ENCODE measurements around the gene SLC28A3. TPM values are rescaled to one million over a fixed set of nuclear protein-coding genes. Genes with fewer than 3 reads are reported as not detected.
A peak's percentile ranks its signal among the peaks of the same experiment; 100 is the strongest.

SLC28A3 gene
- total RNA-seq, 2 experiments from 2014 or later, result 0.06 to 0.11 TPM

DNA sequence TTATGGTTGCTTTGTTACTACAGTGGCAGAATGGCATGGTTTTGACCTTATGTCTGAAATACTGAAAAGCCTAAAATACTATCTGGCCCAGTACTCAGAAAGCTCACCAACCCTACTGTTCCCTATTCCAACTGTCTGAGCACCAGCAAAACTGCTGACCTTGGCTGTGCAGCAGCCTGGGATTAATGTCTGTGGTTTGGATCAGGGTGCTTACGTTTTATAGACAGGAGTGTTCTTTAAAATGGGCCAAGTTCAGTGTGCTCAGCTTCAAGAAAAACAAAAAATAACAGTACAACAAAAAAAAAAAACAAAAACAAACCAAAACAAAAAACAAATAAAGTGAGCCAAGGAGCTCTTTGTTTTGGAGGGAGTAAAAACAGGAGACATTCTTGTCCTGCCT lies 36.4 kb downstream of the SLC28A3 start:
- Mint-ChIP-seq H3K4me1 (peaks cover 6% of the 10 kb centered on the region), H3K9me3 (no peaks in the 10 kb centered on the region), H3K36me3 (no peaks in the 10 kb centered on the region), H3K4me3 (no peak overlapping the region), H3K27me3 (no peaks in the 10 kb centered on the region), H3K27ac (no peak overlapping the region)
- POLR2A ChIA-PET, result interaction anchor here (1.1 kb wide), 1 partner anchor 293 kb away, joined by 3 read pairs; no protein-coding TSS in a partner anchor
- DNase-seq (no peak), ATAC-seq (ENCODE audit: low read depth) (no peak)

DNA sequence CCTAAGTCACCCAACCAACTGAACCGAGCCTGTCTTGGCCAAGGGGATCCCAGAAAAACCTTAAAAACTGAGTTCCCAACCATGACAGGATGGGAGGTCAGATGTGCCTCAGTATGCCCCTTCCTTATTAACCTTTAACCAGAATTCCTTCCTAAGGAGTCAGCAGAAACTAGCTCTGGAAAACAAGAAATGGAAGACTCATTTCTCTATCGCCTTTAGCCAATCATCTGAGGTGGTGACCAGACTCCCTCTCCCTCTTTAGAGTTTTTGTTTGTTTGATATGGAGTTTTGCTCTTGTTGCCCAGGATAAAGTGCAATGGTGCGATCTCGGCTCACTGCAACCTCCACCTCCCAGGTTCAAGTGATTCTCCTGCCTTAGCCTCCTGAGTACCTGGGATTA lies 37.5 kb downstream of the SLC28A3 start:
- Mint-ChIP-seq H3K27ac (no peak overlapping the region), H3K36me3 (no peaks in the 10 kb centered on the region), H3K4me3 (no peak overlapping the region), H3K9me3 (no peaks in the 10 kb centered on the region), H3K27me3 (no peaks in the 10 kb centered on the region), H3K4me1 (peaks cover 6% of the 10 kb centered on the region)
- ATAC-seq (ENCODE audit: low read depth) (no peak), DNase-seq (no peak)
- POLR2A ChIA-PET, result interaction anchor here (2.1 kb wide), 1 partner anchor 9 kb away, joined by 4 read pairs; no protein-coding TSS in a partner anchor

DNA sequence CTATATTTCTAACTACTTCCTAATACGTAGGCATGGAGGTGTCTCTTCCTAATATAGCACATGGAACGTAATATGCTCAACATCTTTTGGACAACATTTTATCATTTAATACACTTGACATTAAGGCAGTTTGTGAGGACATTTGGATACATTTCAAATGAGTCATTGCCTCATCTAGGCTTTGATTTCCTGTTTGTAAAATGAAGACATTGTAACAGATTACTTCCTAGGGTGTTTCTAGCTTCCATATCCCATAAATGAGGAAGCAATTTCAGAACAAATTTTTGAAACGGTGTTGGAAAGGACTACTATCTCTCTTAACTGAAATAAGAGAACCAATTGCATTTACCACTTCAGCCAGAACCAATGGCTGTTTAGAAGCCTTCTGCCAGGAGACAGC lies 38.7 kb downstream of the SLC28A3 start:
- Mint-ChIP-seq H3K4me1 (peaks cover 12% of the 10 kb centered on the region), H3K36me3 (no peaks in the 10 kb centered on the region), H3K9me3 (no peaks in the 10 kb centered on the region), H3K27me3 (no peaks in the 10 kb centered on the region), H3K27ac (no peak overlapping the region), H3K4me3 (no peak overlapping the region)
- DNase-seq (no peak), ATAC-seq (ENCODE audit: low read depth) (no peak)
- POLR2A ChIA-PET, result interaction anchor here (2.1 kb wide), 1 partner anchor 8 kb away, joined by 4 read pairs; no protein-coding TSS in a partner anchor

DNA sequence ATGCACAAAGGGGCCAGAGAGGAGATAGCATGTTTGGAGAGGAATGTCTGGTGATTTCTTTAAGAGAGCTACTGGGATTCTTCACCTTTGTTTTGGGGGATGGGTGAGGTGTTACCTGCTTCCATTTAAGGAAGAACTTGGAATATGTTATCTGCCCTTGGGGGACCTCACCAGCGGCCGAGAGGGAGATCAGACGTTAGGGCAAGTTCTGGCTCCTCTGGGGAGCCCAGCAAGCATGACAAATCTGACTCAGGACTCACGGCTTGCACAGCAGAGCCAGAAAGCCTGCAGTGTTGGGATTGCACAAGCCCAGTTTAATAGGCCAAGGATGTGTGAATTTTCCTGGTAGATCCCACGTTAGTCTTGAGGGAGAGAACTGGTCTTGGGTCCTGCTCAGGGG lies 40.3 kb downstream of the SLC28A3 start:
- Mint-ChIP-seq H3K4me3 (no peak overlapping the region), H3K9me3 (no peaks in the 10 kb centered on the region), H3K27me3 (no peaks in the 10 kb centered on the region), H3K27ac (no peak overlapping the region), H3K4me1 (peaks cover 26% of the 10 kb centered on the region), H3K36me3 (no peaks in the 10 kb centered on the region)
- no peak for DNase-seq
- ATAC-seq (ENCODE audit: low read depth), result no peak
- POLR2A ChIA-PET, result interaction anchor here (1.1 kb wide), 1 partner anchor 9 kb away, joined by 3 read pairs; no protein-coding TSS in a partner anchor

DNA sequence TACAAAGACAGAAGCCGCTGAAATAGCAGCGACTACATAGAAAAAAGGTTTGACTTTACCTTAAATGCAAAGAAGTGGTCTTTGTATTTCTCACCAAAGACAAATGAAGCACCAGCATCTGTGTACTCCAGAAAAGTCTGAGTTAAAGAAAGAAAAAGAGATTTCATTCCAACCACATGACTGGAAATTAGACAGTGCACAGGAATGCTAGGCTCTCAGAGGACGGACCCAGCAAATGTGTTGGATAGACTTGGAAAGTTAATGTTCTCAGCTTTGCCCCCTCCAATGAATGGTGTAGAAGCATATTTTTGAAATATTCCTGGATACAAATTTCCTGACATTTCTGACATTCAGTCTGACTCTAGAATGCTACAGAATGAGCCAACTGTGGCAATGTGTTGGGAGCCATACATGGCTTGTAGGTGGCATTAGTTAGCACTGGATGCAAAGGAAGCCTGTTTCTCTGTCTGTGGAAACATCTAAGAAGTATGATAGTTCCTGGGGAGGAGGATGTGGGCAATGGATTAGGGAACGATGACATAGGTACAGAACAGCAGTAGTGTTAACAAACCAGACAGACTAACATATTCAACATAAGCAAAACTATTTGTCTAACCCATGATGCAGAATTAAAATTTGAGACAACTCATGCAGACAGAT lies 43.3 kb downstream of the SLC28A3 start:
- POLR2A ChIA-PET, result interaction anchor here (0.6 kb wide), 1 partner anchor 11 kb away, joined by 4 read pairs; no protein-coding TSS in a partner anchor
- Mint-ChIP-seq H3K36me3 (no peaks in the 10 kb centered on the region), H3K27ac (peak overlapping the region; percentile 32), H3K27me3 (no peaks in the 10 kb centered on the region), H3K4me1 (peaks cover 55% of the 10 kb centered on the region), H3K4me3 (no peak overlapping the region), H3K9me3 (no peaks in the 10 kb centered on the region)
- ATAC-seq (ENCODE audit: low read depth) (no peak), DNase-seq (no peak)

DNA sequence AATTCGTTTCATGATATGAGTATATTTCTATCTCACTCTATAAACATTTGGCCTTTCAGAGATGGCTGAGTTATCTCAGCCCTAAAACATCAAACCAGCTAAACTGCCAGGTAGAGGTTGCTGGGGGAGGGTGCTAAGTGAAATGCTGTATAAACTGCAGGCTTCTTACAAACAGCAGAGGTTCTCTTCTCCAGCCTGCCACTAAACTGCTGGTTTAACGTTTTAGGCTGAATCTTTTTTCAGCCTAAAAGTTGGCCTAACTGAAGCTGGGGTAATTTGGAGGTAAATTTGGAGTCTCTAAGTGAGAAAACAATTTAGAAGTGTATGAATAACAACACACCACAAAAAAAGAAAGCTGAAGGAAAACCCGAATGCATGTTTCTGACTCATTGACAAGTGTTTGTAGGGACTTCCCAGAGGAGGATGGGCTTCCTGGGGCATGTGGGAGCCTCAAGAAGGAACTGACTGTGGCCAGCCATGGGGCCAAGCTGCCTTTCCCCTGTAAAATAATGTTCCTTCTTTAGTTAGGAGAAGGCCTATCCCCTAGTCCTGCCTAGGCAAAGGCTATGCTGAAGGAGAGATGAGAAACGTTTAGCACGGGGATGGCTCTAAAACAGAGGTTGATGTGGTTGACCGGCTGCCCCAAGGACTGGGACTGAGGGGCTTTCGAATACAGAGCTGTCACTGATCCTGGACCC lies 44.3 kb downstream of the SLC28A3 start:
- peak; percentile 35 for ATAC-seq (ENCODE audit: low read depth)
- H3K4me3 Mint-ChIP-seq, result peak overlapping the region; percentile 56
- no peaks in the 10 kb centered on the region for H3K9me3 Mint-ChIP-seq
- H3K27me3 Mint-ChIP-seq, result no peaks in the 10 kb centered on the region
- POLR2A ChIA-PET, result interaction anchor here (0.6 to 1.4 kb wide), 8 partner anchors 10 to 589 kb away, joined by 3 to 5 read pairs (median 4); partner anchors contain the start of genes HNRNPK, RMI1 and UBQLN1
- no peaks in the 10 kb centered on the region for H3K36me3 Mint-ChIP-seq
- peaks cover 51% of the 10 kb centered on the region for H3K4me1 Mint-ChIP-seq
- peak overlapping the region; percentile 99 for H3K27ac Mint-ChIP-seq
- no peak for DNase-seq

DNA sequence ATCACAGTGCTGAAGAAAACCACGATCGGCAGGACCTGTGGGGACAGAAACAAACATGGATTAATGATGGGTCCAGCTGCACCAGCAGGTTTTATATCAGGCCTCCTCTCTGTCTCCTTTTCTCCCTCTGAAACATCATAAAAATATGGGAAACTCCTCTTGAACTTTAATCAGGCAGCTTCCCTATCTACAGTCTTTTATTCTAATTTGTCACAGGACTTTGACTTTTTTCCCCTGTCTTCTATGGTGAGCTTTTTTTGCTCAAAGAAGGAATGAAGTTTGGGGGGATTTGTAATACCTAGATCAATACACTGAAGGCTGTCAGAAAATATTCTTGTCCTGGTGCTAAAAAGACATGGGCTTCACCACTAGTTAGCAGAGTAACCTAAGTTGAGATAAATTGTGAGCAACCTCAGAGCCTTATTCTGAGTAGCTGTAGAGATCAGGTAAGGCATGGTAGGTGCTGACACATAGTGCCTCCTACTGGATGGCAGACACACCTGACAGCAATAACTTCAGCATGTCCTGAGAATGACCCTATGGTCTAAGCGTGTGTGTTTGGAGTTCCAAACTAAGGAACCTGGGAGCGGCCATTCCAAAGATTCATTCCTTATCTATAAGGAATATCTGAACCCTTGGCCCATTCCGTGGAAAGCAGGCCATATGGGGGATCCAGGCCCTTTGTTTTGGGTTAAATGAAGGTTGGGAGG lies 46.2 kb downstream of the SLC28A3 start:
- ATAC-seq (ENCODE audit: low read depth) (peak; percentile 18), DNase-seq (no peak)
- no peaks in the 10 kb centered on the region for H3K27me3 Mint-ChIP-seq
- no peaks in the 10 kb centered on the region for H3K9me3 Mint-ChIP-seq
- peaks cover 57% of the 10 kb centered on the region for H3K4me1 Mint-ChIP-seq
- peak overlapping the region; percentile 99 for H3K27ac Mint-ChIP-seq
- POLR2A ChIA-PET, result interaction anchor here (0.6 to 2.1 kb wide), 6 partner anchors 8 to 373 kb away, joined by 3 to 12 read pairs (median 4); partner anchors contain the start of genes HNRNPK, KIF27 and RMI1
- H3K36me3 Mint-ChIP-seq, result peaks cover 2% of the 10 kb centered on the region
- no peak overlapping the region for H3K4me3 Mint-ChIP-seq

DNA sequence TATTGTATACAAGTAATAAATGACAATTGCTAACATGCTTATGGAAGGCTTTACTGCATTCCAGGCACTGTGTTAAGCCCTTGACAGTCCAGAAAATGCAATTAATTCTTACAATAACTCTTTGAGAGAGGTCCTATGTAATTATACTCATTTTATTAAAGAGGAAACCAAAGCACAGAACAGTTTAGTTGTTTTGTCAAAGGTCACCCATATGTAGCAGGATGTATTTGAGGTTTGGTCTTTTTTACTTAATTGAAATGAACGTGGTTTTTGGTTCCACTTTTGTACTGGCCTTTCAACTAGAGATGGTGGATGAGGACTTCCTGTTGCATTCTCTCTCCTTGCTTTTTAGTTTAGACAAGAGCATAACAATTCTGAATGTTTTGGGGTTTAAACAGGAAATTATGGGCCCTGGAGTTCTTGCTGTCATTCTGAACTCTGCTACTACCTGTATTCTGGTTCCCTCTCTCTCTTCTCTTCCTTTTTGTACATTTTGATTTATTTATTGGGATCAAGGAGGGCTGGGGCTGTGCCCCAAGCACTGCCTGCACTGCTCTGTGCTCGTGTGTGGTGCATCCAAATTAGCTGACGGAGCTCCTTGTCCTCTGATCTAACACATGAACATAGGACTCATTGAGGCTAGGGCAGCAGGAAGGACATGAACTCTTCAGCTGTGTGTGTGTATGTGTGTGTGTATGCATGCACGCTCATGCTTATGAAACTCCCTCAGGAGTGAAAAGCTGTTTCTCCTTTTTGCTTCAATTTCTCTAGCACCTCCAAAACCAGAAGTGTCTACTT lies 47.4 kb downstream of the SLC28A3 start:
- H3K4me1 Mint-ChIP-seq, result peaks cover 57% of the 10 kb centered on the region
- no peaks in the 10 kb centered on the region for H3K27me3 Mint-ChIP-seq
- H3K9me3 Mint-ChIP-seq, result no peaks in the 10 kb centered on the region
- H3K27ac Mint-ChIP-seq, result peak overlapping the region; percentile 99
- POLR2A ChIA-PET, result interaction anchor here (0.7 to 2.1 kb wide), 5 partner anchors 9 to 372 kb away, joined by 3 to 12 read pairs (median 4); partner anchors contain the start of genes HNRNPK, KIF27 and RMI1
- ATAC-seq (ENCODE audit: low read depth) (peak; percentile 69), DNase-seq (peak; percentile 40)
- H3K4me3 Mint-ChIP-seq, result peak overlapping the region; percentile 85
- peaks cover 4% of the 10 kb centered on the region for H3K36me3 Mint-ChIP-seq

DNA sequence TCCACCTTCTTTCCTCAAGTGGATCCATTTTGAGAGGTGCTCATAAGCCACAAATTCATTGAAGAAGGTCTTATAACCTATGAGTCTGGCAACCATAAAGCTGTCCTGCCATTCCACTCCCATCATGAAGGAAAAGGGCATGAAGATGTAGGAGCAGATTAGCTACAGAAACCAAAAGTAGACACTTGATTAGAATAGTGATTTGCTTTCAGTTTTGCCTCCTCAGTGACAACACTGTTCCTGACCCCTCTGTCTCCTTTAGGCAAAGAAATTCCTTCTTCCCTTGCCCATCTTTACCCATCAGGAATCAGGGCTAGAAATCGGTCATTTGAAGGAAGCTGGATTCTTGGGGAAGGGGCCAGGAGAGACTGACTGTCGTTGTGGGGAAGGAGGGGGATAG lies 55.2 kb downstream of the SLC28A3 start:
- no peaks in the 10 kb centered on the region for H3K9me3 Mint-ChIP-seq
- peaks cover 2% of the 10 kb centered on the region for H3K27me3 Mint-ChIP-seq
- peak; percentile 42 for ATAC-seq (ENCODE audit: low read depth)
- H3K4me3 Mint-ChIP-seq, result peak overlapping the region; percentile 45
- POLR2A ChIA-PET, result interaction anchor here (0.6 to 1.1 kb wide), 2 partner anchors 11 to 306 kb away, joined by 3 read pairs; partner anchors contain the start of gene HNRNPK
- H3K27ac Mint-ChIP-seq, result peak overlapping the region; percentile 71
- H3K4me1 Mint-ChIP-seq, result peaks cover 10% of the 10 kb centered on the region
- peaks cover 8% of the 10 kb centered on the region for H3K36me3 Mint-ChIP-seq
- DNase-seq, result no peak

DNA sequence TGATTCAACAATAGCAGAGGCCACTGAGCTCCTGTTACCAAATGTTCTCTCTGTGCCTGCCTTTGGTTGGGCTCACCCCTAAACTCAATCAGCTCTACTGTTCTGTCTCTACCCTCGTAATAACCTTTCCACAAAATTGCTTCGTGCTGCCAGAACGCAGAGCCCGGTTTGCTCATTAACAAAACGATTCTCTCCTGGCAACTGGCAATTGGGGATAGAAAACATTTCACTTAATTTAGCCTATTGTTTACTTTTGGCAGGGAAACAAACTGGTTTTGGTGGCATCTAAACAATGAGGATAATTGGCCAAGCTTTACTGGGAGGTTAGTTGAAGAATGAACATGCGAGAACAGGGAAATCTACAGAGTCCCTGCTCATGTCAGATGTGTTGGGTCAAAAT lies 56.6 kb downstream of the SLC28A3 start:
- DNase-seq, result no peak
- H3K4me3 Mint-ChIP-seq, result no peak overlapping the region
- H3K9me3 Mint-ChIP-seq, result no peaks in the 10 kb centered on the region
- H3K27ac Mint-ChIP-seq, result no peak overlapping the region
- POLR2A ChIA-PET, result no interaction called here
- ATAC-seq (ENCODE audit: low read depth), result no peak
- peaks cover 5% of the 10 kb centered on the region for H3K36me3 Mint-ChIP-seq
- peaks cover 2% of the 10 kb centered on the region for H3K27me3 Mint-ChIP-seq
- H3K4me1 Mint-ChIP-seq, result peaks cover 8% of the 10 kb centered on the region

DNA sequence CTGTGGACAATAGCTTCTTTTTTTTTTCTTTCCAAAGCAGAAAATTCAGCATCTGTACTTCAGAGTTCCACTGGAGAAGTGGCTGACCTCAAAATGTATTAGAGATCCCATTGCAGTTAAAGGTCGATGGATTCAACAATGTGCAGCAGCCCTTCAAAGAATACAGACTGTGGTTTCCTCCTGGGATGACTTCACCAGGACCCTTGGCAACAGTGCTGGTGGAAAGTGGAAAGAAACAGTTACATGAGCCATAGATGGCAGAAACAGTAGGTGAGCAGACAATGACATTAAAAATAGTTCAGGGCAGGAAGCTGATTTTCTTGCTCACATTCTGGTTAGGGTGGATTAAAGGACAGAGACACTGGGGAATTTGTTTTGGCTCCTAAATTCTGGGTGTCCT lies 62.4 kb downstream of the SLC28A3 start:
- H3K9me3 Mint-ChIP-seq, result no peaks in the 10 kb centered on the region
- H3K4me3 Mint-ChIP-seq, result no peak overlapping the region
- ATAC-seq (ENCODE audit: low read depth), result no peak
- peaks cover 21% of the 10 kb centered on the region for H3K27me3 Mint-ChIP-seq
- H3K36me3 Mint-ChIP-seq, result no peaks in the 10 kb centered on the region
- POLR2A ChIA-PET, result no interaction called here
- no peak for DNase-seq
- no peaks in the 10 kb centered on the region for H3K4me1 Mint-ChIP-seq
- no peak overlapping the region for H3K27ac Mint-ChIP-seq

DNA sequence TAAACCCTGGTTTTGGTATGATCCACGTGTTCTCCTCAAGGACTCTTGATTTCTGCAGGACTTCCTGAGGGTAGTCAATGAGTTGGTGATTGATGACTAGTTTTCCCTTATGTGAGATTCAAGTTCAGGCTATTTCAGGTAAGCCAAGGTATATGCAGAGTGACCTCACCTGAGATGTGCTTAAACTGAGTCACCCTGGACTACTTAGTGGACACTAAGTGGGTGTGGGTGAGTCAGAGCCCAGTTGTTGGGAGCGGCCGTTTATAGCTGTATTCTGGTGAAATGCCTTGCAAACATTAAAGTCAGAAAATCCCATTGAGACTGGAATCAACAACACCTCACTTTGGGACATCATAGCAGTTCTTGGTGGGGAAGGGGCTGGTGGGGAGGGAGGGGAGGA lies 62.9 kb downstream of the SLC28A3 start:
- H3K4me3 Mint-ChIP-seq, result no peak overlapping the region
- H3K36me3 Mint-ChIP-seq, result no peaks in the 10 kb centered on the region
- no peak overlapping the region for H3K27ac Mint-ChIP-seq
- POLR2A ChIA-PET, result no interaction called here
- no peaks in the 10 kb centered on the region for H3K9me3 Mint-ChIP-seq
- no peak for ATAC-seq (ENCODE audit: low read depth)
- H3K27me3 Mint-ChIP-seq, result peaks cover 25% of the 10 kb centered on the region
- DNase-seq, result no peak
- H3K4me1 Mint-ChIP-seq, result no peaks in the 10 kb centered on the region
